Activated B cell treated with CpG ODN at 0.5 μM for 24 hours (primary cell): ENCODE results near the gene CNGA2. TPM values are rescaled to one million over a fixed set of nuclear protein-coding genes. Genes with fewer than 3 reads are reported as not detected.
"Not testable (repeated sequence)": the region's sequence is repeated elsewhere in the genome, so short reads cannot be mapped to it uniquely, and the experiment has no call there.

Source experiments
- ATAC-seq: fragments of 200-7000 bp; cut with Tn5 transposase; one replicate; pipeline ENCODE4 v1.10.0; 2021; ENCODE audit warnings: low read depth, mild to moderate bottlenecking, moderate library complexity
- CTCF ChIA-PET: fragments of 350-600 bp; sonication (Branson Sonifier 250); formaldehyde crosslinking; loops from one replicate; lab custom pipeline; 2021; ENCODE audit warnings: antibody characterized with exemption; lab: Charles Lee
- POLR2A ChIA-PET: fragments of 350-600 bp; sonication (Branson Sonifier 250); formaldehyde crosslinking; loops from one replicate; lab custom pipeline; 2021; ENCODE audit warnings: antibody characterized with exemption; lab: Charles Lee
- DNase-seq: peaks from one replicate; pipeline ENCODE4 v3.0.0; 2022
- H3K27ac Mint-ChIP-seq: one replicate; pipeline ENCODE4 v1.8.0; 2020; ENCODE audit warnings: mixed read lengths
- H3K27me3 Mint-ChIP-seq: one replicate; pipeline ENCODE4 v1.8.0; 2021; ENCODE audit warnings: mixed read lengths
- H3K36me3 Mint-ChIP-seq: one replicate; pipeline ENCODE4 v1.8.0; 2021; ENCODE audit warnings: low read depth, mixed read lengths
- H3K4me1 Mint-ChIP-seq: one replicate; pipeline ENCODE4 v1.8.0; 2021; ENCODE audit warnings: mixed read lengths
- H3K4me3 Mint-ChIP-seq: one replicate; pipeline ENCODE4 v1.8.0; 2020; ENCODE audit warnings: mild to moderate bottlenecking, mixed read lengths
- H3K9me3 Mint-ChIP-seq: one replicate; pipeline ENCODE4 v1.8.0; 2020; ENCODE audit warnings: mixed read lengths
- CTCF ChIP-seq: fragments of 200-600 bp; IDR thresholded peaks from one replicate; pipeline ENCODE4 v1.8.0; 2022; ENCODE audit warnings: antibody characterized with exemption, mild to moderate bottlenecking
- intact Hi-C: fragments of 100-400 bp; cut with micrococcal nuclease; formaldehyde crosslinking; loops from one replicate; pipeline ENCODE4 v1.15.1; 2024
- total RNA-seq: library from RNA; stranded (reverse); gene quantifications from 2 replicates; pipeline ENCODE4 v1.2.3, GENCODE V29; 2022

The CNGA2 gene
- total RNA-seq, 1 donor from 2014 or later = not detected

- ChIA-PET CTCF (no interaction called here), POLR2A (no interaction called here)
- H3K9me3 Mint-ChIP-seq = no peaks in the 10 kb centered on the region
- no peak within 1 kb of the TSS for H3K27ac Mint-ChIP-seq
- H3K4me3 Mint-ChIP-seq = no peak within 1 kb of the TSS
- DNase-seq (no peak), ATAC-seq (no peak)
- H3K36me3 Mint-ChIP-seq = no peaks in the 10 kb centered on the region
- intact Hi-C loops = no loop called here
- no peak for TF ChIP-seq CTCF
- no peaks in the 10 kb centered on the region for H3K4me1 Mint-ChIP-seq
- H3K27me3 Mint-ChIP-seq = peaks cover 11% of the 10 kb centered on the region
Measured at GRCh38 chrX:151694661-151695582, 39.6 kb upstream of the CNGA2 start, which contains the start of gene PRRG3. Gene PRRG3 (plus strand): TSS chrX:151695458. CDS start chrX:151698815, 3,357 bp downstream.

- H3K36me3 Mint-ChIP-seq = no peaks in the 10 kb centered on the region
- no peak overlapping the region for H3K4me3 Mint-ChIP-seq
- H3K27me3 Mint-ChIP-seq = peaks cover 11% of the 10 kb centered on the region
- no peaks in the 10 kb centered on the region for H3K9me3 Mint-ChIP-seq
- no peak for TF ChIP-seq CTCF
- DNase-seq (no peak), ATAC-seq (no peak)
- H3K4me1 Mint-ChIP-seq = no peaks in the 10 kb centered on the region
- intact Hi-C loops = no loop called here
- POLR2A ChIA-PET = no interaction called here
- no peak overlapping the region for H3K27ac Mint-ChIP-seq
- CTCF ChIA-PET = no interaction called here
Measured at GRCh38 chrX:151695583-151696340, 38.8 kb upstream of the CNGA2 start.

- H3K4me3 Mint-ChIP-seq, DNase-seq, H3K27ac Mint-ChIP-seq, H3K9me3 Mint-ChIP-seq, CTCF ChIA-PET, ATAC-seq, H3K4me1 Mint-ChIP-seq, H3K36me3 Mint-ChIP-seq, POLR2A ChIA-PET, intact Hi-C loops: not testable (repeated sequence)
- peaks cover 11% of the 10 kb centered on the region for H3K27me3 Mint-ChIP-seq
Measured at GRCh38 chrX:151697082-151697481, 37.5 kb upstream of the CNGA2 start.

- no peaks in the 10 kb centered on the region for H3K4me1 Mint-ChIP-seq
- no peak for TF ChIP-seq CTCF
- CTCF ChIA-PET = no interaction called here
- no peak overlapping the region for H3K4me3 Mint-ChIP-seq
- DNase-seq (no peak), ATAC-seq (no peak)
- no peaks in the 10 kb centered on the region for H3K36me3 Mint-ChIP-seq
- H3K9me3 Mint-ChIP-seq = no peaks in the 10 kb centered on the region
- intact Hi-C loops = no loop called here
- peaks cover 11% of the 10 kb centered on the region for H3K27me3 Mint-ChIP-seq
- POLR2A ChIA-PET = no interaction called here
- H3K27ac Mint-ChIP-seq = no peak overlapping the region
Measured at GRCh38 chrX:151697522-151697921, 37.0 kb upstream of the CNGA2 start.

- intact Hi-C loops = no loop called here
- DNase-seq (no peak), ATAC-seq (no peak)
- peaks cover 7% of the 10 kb centered on the region for H3K27me3 Mint-ChIP-seq
- no peak overlapping the region for H3K27ac Mint-ChIP-seq
- H3K4me1 Mint-ChIP-seq = no peaks in the 10 kb centered on the region
- CTCF ChIA-PET = no interaction called here
- TF ChIP-seq CTCF = no peak
- H3K36me3 Mint-ChIP-seq = no peaks in the 10 kb centered on the region
- POLR2A ChIA-PET = no interaction called here
- H3K9me3 Mint-ChIP-seq = no peaks in the 10 kb centered on the region
- H3K4me3 Mint-ChIP-seq = no peak overlapping the region
Measured at GRCh38 chrX:151698485-151698884, 36.1 kb upstream of the CNGA2 start.
